Measurements from ENCODE around the gene TLN1. TPM values are rescaled to one million over a fixed set of nuclear protein-coding genes. Genes with fewer than 3 reads are reported as not detected.

The TLN1 gene
- total RNA-seq, 1 donor from 2014 or later = 226 TPM

- no peak for DNase-seq (ENCODE audit: low spot score in 2 of 2, unreplicated experiment in 2 of 2)
- no peak overlapping the region for H3K27ac Mint-ChIP-seq
- no peak for TF ChIP-seq CTCF (IDR thresholded peaks at IDR 0.05; ENCODE audit: unreplicated experiment)
- no peaks in the 10 kb centered on the region for H3K9me3 Mint-ChIP-seq
- no peak overlapping the region for H3K4me3 Mint-ChIP-seq
- H3K4me1 Mint-ChIP-seq = no peaks in the 10 kb centered on the region
- no peaks in the 10 kb centered on the region for H3K27me3 Mint-ChIP-seq (ENCODE audit: low read depth)
- peaks cover 54% of the 10 kb centered on the region for H3K36me3 Mint-ChIP-seq
These were observed 26.6 kb downstream of the TLN1 start for GRCh38 chr9:35705372-35705771.

GRCh38 chr9:35703906-35704672 is 27.9 kb downstream of the TLN1 start:
- no peak overlapping the region for H3K27ac Mint-ChIP-seq
- TF ChIP-seq CTCF (IDR thresholded peaks at IDR 0.05; ENCODE audit: unreplicated experiment) = no peak
- H3K4me3 Mint-ChIP-seq = no peak overlapping the region
- no peaks in the 10 kb centered on the region for H3K9me3 Mint-ChIP-seq
- no peaks in the 10 kb centered on the region for H3K4me1 Mint-ChIP-seq
- no peak for DNase-seq (ENCODE audit: low spot score in 2 of 2, unreplicated experiment in 2 of 2)
- H3K36me3 Mint-ChIP-seq = peaks cover 48% of the 10 kb centered on the region
- no peaks in the 10 kb centered on the region for H3K27me3 Mint-ChIP-seq (ENCODE audit: low read depth)

DNA sequence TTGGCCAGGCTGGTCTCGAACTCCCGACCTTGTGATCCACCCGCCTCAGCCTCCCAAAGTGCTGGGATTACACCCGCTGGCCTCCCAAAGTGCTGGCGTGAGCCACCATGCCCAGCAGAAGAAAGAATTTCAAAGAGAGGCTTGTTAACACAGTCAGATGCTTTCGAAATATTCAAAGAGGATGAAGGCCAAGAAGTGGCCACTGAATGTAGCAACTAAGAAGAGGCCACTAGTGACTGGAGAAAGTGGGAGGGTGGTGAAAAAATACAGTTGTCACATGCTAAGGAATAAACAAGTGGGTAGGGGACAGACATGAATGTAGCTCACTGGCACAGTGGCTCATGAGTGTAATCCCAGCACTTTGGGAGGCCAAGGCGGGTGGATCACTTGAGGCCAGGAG is 29.3 kb downstream of the TLN1 start:
- H3K36me3 Mint-ChIP-seq = peaks cover 43% of the 10 kb centered on the region

GRCh38 chr9:35700942-35701341 is 31.1 kb downstream of the TLN1 start:
- Mint-ChIP-seq H3K27ac (no peak overlapping the region), H3K9me3 (no peaks in the 10 kb centered on the region)
- no peak for DNase-seq (ENCODE audit: low spot score in 2 of 2, unreplicated experiment in 2 of 2)

More for the DNA sequence above, 29.3 kb downstream of the TLN1 start:
- TF ChIP-seq CTCF (IDR thresholded peaks at IDR 0.05; ENCODE audit: unreplicated experiment) = no peak
- H3K27ac Mint-ChIP-seq = no peak overlapping the region
- H3K4me1 Mint-ChIP-seq = no peaks in the 10 kb centered on the region
- H3K9me3 Mint-ChIP-seq = no peaks in the 10 kb centered on the region
- no peaks in the 10 kb centered on the region for H3K27me3 Mint-ChIP-seq (ENCODE audit: low read depth)
- no peak overlapping the region for H3K4me3 Mint-ChIP-seq
- no peak for DNase-seq (ENCODE audit: low spot score in 2 of 2, unreplicated experiment in 2 of 2)

GRCh38 chr9:35700031-35700430 is 32.0 kb downstream of the TLN1 start:
- TF ChIP-seq CTCF (IDR thresholded peaks at IDR 0.05; ENCODE audit: unreplicated experiment) = no peak
- no peak for DNase-seq (ENCODE audit: low spot score in 2 of 2, unreplicated experiment in 2 of 2)
- Mint-ChIP-seq H3K27me3 (ENCODE audit: low read depth) (no peaks in the 10 kb centered on the region), H3K4me1 (no peaks in the 10 kb centered on the region), H3K27ac (no peak overlapping the region), H3K9me3 (no peaks in the 10 kb centered on the region), H3K4me3 (no peak overlapping the region), H3K36me3 (peaks cover 34% of the 10 kb centered on the region)

More at GRCh38 chr9:35700942-35701341, 31.1 kb downstream of the TLN1 start:
- no peaks in the 10 kb centered on the region for H3K27me3 Mint-ChIP-seq (ENCODE audit: low read depth)
- H3K36me3 Mint-ChIP-seq = peaks cover 37% of the 10 kb centered on the region
- TF ChIP-seq CTCF (IDR thresholded peaks at IDR 0.05; ENCODE audit: unreplicated experiment) = no peak
- no peak overlapping the region for H3K4me3 Mint-ChIP-seq
- H3K4me1 Mint-ChIP-seq = no peaks in the 10 kb centered on the region

Measured in mesothelial cell of epicardium (in vitro differentiated cells).